Brain pericyte (primary cell): Measurements from ENCODE around the gene VSIG8.
"Not testable (repeated sequence)": the region's sequence is repeated elsewhere in the genome, so short reads cannot be mapped to it uniquely, and the experiment has no call there.

Source experiments
- DNase-seq: peaks from one replicate; pipeline ENCODE4 v3.0.0-alpha.2; 2012; ENCODE audit warnings: low read depth, low spot score

VSIG8 gene

DNA sequence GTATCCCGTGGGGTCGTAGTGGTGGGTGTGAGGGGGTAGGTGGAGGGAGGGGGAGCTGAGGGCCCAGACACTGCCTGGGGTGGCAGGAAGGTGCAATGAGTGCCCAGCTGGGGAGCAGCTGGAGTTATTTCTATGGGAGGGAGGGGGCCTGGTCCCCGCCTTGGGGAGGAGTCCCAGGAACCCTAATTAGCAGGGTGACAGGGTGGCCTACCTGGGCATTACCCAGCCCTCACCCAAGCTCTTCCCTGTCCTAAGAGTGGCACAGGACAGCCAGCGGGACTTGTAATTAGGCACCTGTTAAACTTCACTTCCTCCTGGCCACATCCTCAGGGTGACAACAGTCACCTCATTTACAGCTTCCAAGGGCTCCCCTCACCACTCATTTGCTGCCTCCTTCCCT, at the start of gene VSIG8:
VSIG8 (minus strand) TSS at position 101 of the 400 bp plus-strand sequence. CDS start 136 bp downstream, outside the sequence.
- no peak for DNase-seq

DNA sequence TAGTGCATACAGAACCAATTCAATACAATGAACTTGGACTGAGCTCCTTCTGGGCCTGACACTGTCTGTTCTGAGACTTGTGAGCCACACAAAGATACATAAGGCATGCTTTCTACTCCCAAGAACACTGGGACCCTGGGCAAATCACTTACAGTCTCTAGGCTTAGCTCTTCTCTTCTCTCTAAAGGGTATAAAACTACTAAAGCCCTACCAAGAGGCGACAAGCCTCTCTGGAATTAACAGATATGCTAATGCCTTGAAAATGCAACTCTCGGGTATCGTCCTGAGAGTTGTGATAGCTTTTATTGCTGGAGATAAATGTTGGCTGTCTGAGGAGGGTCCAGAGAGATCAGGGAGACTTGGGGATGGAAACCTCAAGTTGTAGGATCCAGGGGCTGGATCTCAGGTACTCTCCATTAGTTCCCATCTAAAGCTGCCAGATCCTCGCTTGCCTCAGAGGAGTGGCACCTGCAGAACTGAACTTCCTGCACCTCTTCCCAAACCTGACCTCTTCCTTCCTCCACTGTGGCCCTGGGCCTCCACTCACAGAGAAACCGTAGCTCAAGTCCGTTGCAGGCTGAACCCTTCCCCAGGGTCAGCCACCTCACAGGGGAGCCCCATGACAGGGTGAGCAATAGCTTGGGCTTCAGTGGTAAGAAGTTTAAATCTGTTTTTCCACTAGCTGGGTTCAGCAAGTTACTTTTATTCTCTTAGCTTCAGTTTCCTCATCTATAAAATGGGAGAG, 49.0 kb upstream of the VSIG8 start:
- DNase-seq: no peak

- no peak for DNase-seq
Measured at GRCh38 chr1:159908031-159908940, 45.8 kb upstream of the VSIG8 start.

- DNase-seq: no peak
Measured at GRCh38 chr1:159906960-159907359, 44.5 kb upstream of the VSIG8 start.

- not testable (repeated sequence) for DNase-seq
Measured at GRCh38 chr1:159904036-159904435, 41.6 kb upstream of the VSIG8 start.

DNA sequence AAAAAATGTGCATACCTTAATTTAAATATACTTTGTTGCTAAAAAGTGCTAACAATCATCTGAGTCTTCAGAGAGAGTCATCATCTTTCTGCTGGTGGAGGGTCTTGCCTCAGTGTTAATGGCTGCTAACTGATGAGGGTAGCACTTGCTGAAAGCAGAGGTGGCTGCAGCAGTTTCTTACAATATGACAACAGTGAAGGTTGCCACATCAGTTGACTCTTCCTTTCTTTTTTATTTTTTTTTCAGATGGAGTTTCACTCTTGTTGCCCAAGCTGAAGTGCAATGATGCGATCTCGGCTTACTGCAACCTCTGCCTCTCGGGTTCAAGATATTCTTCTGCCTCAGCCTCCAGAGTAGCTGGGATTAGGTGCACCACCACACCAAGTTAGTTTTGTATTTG, 40.1 kb upstream of the VSIG8 start:
- DNase-seq: no peak

DNA sequence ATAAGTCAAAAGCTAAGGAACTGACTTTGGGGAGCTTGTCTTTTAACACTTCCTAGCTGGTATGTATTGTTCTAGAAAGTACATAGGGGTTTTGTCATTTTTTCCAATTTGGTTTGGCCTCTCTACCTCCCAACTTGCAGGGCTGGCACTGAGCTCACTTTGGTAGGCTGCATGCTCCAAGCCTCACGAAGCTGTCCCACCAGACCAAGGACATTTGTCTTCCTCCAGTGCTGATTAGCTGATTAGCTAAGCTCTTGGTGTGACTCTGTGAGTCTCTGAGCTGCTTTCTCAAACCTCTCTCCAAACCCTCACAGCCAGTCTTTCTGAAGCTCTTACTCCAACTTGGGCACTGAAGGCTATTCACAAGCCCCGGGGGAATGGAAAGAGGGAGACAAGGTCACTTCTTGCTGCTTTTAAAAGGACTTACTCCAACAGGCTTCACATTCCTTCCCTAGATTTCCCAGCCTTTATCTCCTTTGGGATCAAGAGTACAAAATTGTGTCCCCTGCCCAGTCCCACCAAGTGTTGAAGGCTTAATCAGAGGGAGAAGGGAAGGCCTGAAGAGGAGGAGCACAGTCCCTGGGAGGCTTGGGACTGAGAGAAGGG, 38.4 kb upstream of the VSIG8 start:
- DNase-seq: no peak

DNA sequence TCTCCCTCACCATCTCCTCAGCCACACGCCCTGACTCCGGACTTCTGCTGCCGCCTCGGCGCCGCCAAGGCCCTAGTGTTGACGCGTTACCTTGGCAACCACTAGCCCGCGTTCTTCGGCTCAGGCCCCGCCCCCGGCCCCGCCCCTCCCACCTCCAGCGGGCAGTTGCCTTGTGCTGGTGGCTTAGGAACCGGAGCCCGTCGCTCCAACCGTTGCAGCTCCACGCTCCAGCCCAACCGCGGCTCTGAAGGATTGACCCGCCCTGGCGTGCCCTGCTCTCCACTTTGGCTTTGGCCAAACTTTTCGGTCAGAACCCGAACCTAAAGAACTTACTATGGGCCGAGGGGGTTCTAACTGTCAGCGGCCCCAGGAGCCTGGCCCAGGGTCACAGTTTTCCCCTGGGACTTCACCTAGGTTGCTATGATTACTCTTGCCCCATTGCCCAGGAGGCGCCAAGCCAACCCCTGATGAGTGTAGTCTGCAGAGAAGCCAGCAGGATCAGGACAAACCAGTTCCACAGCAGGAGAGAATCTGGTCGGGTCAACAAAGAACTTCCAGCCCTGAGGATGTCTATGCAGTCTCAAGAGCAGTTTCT, 37.7 kb upstream of the VSIG8 start, which contains the start of gene CFAP45:
CFAP45 (minus strand) TSS at position 80 of the 595 bp plus-strand sequence; CDS start at position 13, 67 bp downstream.
- DNase-seq: no peak

GRCh38 chr1:159899634-159900033, 37.2 kb upstream of the VSIG8 start:
- DNase-seq: not testable (repeated sequence)

GRCh38 chr1:159898527-159898926, 36.1 kb upstream of the VSIG8 start:
- no peak for DNase-seq

DNA sequence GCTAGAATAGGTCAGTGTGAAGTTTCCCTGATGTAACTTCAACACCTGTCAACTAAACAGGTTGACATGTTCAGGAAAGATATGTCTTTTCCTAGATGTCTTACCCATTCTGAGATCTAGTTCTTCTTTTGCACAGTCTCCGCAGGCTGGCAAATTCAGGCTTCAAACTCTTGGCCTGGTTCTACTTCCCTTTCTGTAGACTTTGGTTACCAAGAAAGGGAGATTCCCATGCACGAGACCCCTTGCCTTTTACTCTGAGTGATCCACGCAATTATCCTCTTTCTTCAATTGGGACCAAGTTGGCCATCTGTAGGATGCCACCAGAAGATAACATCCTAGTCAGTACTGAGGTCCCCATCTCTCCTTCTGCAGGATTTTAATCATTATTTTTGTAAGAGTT, 35.5 kb upstream of the VSIG8 start:
- DNase-seq: no peak

DNA sequence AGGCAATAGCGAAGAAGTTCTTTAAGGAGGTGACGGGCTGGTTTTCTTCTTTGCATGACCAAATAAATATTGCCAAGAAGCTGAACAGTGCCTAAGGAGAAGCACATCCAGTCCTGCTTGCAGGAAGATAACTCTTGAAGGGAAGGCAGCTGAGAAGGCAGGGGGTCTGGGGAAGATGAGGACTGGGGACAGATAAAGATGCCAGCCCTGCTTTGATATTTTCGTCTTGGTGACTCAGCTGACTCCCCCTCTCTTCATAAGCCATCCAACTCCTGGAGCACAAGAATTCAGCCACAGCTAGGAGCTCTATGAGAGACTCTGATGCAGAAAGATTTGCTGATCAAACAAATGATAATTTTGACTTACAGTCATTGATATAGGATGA, 34.1 kb upstream of the VSIG8 start:
- DNase-seq: no peak

DNA sequence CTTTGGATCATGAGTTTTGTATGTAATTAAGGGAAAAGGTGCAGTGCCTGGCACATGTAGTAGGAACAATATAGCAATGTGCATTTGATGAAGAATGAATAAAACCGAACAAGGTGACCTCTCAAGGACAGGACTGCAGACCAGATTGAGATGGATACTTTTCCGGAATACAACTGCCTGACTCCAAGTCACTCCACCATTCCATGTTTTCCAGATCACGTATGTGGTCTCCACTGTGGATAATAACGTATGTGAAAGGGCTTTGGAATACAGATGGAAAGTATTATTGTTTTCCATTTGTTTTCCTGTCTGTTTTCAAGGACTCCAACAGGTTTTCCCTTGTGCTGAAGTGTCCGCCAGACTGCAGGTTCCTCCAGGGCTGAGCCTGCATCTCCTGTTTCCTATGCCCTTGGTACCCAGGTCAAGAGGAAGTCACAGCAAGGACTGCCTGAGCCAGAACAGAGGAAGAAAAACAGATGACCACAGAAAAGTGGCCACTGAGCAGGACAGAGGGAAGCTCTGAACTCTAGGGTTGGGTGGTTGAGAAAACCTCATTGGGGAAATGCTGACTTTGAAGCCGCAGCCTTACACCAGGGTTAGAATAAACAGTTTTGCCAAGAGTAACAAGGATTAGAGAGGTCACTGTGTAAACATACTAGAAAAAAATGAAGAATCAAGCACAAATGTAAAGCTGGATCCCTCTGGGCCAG, 33.5 kb upstream of the VSIG8 start:
- DNase-seq: no peak

- no peak for DNase-seq
Measured at GRCh38 chr1:159895286-159895685, 32.8 kb upstream of the VSIG8 start.

GRCh38 chr1:159892944-159893343, 30.5 kb upstream of the VSIG8 start:
- DNase-seq: no peak

- peak; percentile 81 for DNase-seq
Measured at GRCh38 chr1:159891275-159892157, 29.1 kb upstream of the VSIG8 start.

GRCh38 chr1:159890390-159890789, 27.9 kb upstream of the VSIG8 start:
- DNase-seq: no peak

GRCh38 chr1:159889821-159890252, 27.4 kb upstream of the VSIG8 start:
- DNase-seq: no peak

DNA sequence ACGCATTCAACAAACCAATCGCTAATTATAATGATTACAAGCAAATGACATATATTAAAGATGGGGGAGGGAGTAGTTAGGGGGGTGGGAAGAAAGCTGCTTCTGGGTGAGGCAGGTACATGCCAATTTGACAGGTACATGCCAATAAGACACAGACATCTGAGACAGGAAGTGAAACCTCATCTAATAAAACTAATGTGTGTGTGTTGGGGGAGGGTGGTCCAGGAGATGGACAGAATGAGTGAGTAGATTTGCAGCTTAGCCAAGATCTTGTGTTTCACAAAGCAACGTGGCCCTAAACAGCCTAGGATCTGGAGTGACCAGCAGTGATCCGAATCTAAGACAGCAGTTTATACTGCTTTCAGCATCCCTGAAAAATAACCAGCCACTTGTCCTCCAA, 26.7 kb upstream of the VSIG8 start:
- DNase-seq: no peak

GRCh38 chr1:159884296-159884695, 21.8 kb upstream of the VSIG8 start:
- no peak for DNase-seq
